GM21717 (cell line): Measurements from ENCODE around the gene TTYH1.
"Not testable (repeated sequence)": the region's sequence is repeated elsewhere in the genome, so short reads cannot be mapped to it uniquely, and the experiment has no call there.

ENCODE experiments used
- ATAC-seq: cut with Tn5 transposase; IDR thresholded peaks from one replicate; pipeline ENCODE4 v1.9.1; 2021; ENCODE audit warnings: mild to moderate bottlenecking, moderate library complexity; ENCODE audit not compliant: unreplicated experiment

TTYH1 gene

GRCh38 chr19:54458648-54459281, 43.5 kb downstream of the TTYH1 start:
- ATAC-seq: no peak

- ATAC-seq: no peak
Measured at GRCh38 chr19:54459282-54460229, 44.3 kb downstream of the TTYH1 start.

DNA sequence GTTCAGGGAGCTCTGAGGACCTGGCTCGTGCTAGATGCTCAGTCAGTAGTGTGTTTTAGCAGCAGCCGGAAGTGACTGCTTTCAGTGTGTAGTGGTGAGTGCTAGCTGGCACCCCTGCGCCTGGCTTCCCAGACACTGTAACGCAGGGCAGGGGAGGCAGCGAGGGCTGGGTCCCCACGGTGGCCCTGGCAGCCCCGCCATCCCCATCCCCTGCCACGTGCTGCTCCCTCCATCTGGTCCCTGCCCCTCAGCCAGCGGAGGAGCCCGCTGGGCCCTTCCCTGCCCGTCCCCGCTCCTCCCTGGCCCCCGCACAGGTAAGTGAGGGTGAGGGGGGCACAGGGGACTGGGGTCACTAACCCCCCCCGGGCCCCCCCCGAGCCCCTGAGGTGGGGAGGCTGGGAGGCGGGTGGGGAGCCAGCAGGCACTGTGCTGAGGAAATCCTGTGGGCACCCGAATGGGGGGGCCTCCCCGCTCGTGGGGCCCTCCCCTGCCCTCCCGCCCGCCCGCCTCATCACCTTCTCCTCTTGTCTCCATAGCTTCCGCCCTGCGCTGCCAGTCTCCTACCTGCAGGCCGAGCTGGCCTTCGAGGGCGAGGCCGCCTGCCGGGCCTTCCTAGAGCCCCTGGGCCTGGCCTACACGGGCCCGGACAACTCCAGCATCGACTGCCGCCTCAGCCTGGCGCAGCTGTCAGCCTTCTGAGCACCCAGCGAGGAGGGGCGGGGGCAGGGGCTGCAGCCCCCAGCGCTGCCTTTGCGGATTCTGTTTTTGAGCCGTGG, 45.2 kb downstream of the TTYH1 start:
- ATAC-seq: no peak

GRCh38 chr19:54461210-54461609, 45.9 kb downstream of the TTYH1 start:
- ATAC-seq: no peak

- ATAC-seq: no peak
Measured at GRCh38 chr19:54461613-54462012, 46.3 kb downstream of the TTYH1 start.

DNA sequence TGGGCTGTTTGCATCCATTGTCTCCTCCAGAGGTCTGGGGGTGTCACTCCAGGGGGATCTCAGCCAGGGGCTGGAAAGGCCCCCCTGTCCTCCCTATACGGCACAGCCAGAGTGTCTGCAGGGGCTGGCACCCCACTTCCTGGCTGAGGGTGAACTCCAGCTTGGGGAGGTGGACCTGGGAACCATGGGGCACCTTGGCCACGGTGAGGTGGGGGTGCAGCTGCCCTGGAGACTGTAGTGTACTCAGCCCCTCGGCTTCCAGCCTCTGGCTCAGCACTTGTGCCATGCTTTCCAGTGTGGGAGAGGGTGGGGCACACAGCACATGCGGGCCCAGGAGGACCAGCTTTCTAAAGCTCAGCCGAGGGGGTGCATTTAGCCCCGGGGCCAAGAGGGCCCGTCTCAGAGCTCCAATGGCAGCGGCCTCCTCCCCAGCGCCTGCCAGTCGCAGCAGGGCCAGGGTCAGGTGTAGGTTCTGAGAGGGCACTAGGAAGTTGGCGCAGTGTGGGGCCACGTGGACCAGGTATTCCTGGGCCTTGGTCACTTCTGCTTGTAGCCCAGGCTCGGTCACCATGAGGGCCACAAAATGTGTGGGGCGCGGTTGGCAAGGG, 46.9 kb downstream of the TTYH1 start:
- no peak for ATAC-seq

- ATAC-seq: peak; percentile 12
Measured at GRCh38 chr19:54462655-54463530, 47.6 kb downstream of the TTYH1 start.

DNA sequence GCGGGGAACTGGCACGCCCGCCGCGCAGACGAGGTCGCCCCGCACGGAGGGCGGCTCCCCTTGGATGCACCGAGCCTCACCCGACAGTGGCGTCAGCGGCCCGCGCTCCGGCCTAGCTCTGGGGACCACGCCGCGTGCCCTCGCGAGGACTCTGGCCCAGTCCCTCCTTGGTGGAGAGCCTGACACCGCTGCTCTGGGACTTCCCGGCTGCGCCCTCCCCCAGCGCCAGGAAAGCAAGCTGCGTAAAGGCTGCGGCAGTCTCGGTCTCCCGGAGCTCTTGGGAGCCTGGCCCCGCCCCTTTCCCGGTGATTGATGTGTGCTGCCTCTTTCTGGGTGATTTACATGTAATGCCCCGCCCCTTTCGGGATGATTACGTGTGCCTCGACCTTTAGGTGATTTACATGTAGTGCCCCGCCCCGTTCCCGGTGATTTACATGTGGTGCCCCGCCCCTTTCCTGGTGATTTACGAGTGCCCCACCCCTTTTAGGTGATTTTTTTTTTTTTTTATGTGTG, 48.3 kb downstream of the TTYH1 start, which contains the start of gene LENG9:
Gene LENG9, minus strand, starts transcription at position 248 of the 513 bp plus-strand sequence. CDS start 252 bp downstream, outside the sequence.
- peak; percentile 43 for ATAC-seq

DNA sequence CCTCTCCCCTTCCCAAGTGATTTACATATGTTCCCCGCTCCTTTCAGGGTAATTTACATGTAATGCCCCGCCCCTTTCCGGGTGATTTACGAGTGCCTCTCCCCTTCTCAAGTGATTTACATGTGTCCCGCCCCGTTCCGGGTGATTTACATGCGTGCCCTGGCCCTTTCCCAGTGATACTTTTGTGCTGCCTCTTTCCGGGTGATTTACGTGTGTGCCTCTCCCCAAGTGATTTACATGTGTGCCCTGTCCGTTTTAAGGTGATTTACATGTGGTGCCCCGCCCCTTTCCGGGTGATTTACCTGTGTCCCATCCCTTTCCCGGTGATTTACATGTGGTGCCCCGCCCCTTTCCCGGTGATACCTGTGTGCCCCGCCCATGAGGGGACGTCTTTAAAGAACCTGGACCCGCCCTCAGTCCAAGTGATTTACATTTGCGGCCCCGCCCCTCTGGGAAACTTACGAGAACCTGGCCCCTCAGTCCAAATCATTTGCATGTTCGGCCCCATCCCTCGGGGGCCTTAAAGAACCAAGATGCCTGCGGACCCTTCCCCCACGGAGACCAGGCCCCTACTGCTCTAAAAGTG, 48.9 kb downstream of the TTYH1 start:
- ATAC-seq: peak; percentile 39

- peak; percentile 33 for ATAC-seq
Measured at GRCh38 chr19:54464630-54465425, 49.6 kb downstream of the TTYH1 start.

DNA sequence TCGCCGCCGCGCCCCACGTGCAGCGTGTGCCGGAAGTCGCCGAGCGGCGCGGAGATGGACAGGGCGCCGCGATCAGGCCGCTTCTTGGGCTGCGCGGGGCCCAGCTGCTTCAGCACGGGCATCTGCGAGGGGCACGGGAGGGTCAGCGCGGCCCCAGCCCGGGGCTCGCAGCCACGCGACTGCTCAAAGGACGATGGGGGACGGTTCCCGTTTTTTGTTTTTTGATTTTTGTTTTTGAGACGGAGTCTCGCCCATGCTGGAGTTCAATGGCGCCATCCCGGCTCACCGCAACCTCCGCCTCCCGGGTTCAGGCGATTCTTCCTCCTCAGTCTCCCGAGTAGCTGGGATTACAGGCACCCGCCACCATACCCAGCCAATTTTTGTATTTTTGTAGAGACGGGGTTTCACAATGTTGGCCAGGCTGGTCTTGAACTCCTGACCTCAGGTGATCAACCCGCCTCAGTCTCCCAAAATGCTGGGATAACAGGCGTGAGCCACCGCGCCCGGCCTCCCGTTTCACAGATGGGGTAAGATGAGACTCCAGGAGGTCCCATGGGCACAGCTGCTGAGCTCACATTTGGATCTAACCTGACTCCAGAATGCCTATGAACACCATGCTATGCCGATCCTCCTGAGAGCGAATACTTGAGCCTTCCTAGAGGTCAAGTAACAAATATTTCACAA, 50.3 kb downstream of the TTYH1 start:
- ATAC-seq: no peak

- not testable (repeated sequence) for ATAC-seq
Measured at GRCh38 chr19:54466110-54466480, 50.8 kb downstream of the TTYH1 start.

- no peak for ATAC-seq
Measured at GRCh38 chr19:54469496-54469934, 54.3 kb downstream of the TTYH1 start.

DNA sequence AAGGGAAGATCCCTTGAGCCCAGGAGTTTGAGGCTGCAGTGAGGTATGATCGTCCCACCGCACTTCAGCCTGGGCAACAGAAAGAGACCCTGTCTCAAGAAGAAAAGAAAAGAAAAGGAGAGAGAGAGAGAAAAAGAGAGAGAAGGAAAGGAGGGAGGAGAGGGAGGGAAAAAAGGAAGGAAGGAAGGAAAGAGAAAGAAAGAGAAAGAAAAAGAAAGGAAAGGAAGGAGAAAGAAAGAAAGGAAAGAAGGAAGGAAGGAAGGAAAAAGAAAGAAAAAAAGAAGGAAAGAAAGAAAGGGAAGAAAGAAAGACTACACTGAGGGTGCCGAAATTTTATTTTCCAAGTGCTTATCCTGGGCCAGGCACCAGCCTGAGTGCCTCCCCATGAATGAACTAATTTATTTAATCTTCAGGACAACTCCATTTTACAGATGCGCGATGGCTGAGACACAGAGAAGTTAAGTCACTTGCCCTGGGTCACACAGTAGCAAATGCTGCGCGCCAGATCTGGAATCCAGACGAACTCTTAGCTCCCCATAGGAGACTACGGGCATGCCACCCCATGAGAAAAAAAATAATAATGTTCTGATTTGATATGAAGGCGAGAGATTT, 55.1 kb downstream of the TTYH1 start:
- no peak for ATAC-seq

DNA sequence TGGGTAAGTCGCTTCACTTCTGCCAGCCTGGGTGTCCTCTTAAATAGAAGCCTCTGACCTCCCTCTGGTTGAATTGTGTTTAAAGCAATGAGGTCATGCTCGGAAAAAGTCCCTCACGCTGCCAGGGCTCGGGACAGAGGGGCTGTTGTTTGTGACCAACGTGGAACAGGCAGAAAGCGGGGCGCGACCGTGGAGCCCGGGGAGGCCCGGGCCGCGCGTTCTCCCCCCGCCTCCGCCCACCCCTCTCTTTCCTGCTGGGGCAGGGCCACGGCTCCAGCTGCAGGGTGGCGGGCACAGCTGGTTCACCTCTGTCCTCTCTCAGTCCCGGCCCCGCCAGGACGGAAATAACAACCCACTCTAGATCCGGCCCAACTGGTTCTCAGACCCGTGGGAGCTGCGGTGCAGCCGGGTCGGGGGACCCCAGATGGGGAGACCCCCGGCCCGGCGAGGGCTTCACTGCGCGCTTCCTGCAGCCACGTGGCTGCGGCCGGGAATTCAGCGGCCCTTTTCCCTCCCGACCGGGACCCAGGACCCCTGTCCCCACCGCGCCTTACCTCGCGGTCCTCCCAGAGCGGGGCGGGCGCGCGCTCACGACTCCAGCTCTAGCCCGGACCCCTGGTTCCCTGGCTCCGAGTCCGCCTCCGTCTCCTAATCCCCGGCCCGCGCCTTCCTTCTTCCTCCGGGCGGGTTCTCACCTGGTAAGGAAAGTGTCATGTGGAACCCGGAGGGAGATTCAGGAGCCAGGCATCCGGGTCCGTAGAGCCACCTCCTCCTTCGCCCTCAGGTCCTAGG, 55.9 kb downstream of the TTYH1 start:
- no peak for ATAC-seq

DNA sequence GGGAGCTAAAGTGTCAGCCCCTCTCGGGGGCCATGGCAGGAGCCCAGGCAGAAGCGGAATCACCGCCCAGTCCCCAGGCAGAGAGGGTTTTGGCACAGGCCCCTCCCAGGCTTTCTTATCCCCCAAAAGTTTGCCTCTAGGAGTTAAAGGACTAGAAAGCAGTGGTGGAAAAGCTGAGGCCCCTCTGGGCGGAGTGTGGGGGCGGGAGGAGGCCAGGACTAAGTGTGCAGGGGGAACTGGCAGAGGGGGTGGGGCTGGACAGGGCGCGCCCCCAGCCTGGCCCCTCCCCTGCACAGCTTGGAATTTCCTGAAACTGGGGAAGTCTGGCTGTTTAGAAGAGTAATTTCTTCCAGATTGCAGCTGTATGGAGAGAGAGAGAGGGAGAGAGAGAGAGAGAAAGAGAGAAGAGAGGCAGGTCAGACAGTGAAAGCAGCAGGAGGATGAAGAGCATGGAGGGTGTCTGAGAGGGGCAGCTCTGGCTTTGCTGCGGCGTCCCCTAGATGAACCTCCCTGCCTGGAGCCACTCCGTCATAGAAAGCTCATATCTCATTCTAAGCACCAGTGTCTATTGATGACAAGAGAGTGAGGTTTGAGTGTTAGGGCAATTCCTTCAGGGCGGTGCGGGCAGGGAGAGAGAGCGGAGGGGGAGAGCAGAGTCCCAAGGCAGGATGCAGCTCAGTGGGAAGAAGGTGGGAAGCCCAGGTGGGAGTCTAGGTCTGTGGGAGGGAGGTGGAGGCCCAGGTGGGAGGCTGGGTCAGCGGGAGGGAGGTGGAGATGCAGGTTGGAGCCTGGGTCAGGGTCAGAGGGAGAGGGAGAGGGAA, 58.0 kb downstream of the TTYH1 start, which contains the start of gene CDC42EP5:
Gene CDC42EP5, minus strand, starts transcription at position 226 of the 821 bp plus-strand sequence. CDS start 7,749 bp downstream, outside the sequence.
- ATAC-seq: no peak
